Prostate gland (tissue), 2 donors: ENCODE results near the gene CREM. TPM values are rescaled to one million over a fixed set of nuclear protein-coding genes. Genes with fewer than 3 reads are reported as not detected.

ENCODE experiments used
- DNase-seq: peaks from one replicate; pipeline ENCODE4 v3.0.0-alpha.2; 2019; ENCODE audit warnings: low spot score
- H3K27ac ChIP-seq, 2 donors: fragments of 200-600 bp; sonication (generic); 2 replicates each; pipeline ENCODE4 v1.5.1; 2017 to 2019
- H3K27me3 ChIP-seq: fragments of 200-600 bp; sonication (generic); replicated peaks from 2 replicates; pipeline ENCODE4 v1.5.1; 2019; ENCODE audit not compliant: insufficient read depth
- H3K36me3 ChIP-seq, 2 donors: fragments of 200-600 bp; sonication (generic); 1 replicate in 1 of 2; 2 replicates in 1 of 2; pipeline versions ENCODE4 v1.5.1 to v1.8.1; 2017 to 2019
- H3K4me1 ChIP-seq: fragments of 200-600 bp; sonication (generic); replicated peaks from 2 replicates; pipeline ENCODE4 v1.5.1; 2019
- H3K4me3 ChIP-seq, 2 donors: fragments of 200-600 bp; sonication (generic); 2 replicates each; pipeline ENCODE4 v1.5.1; 2017 to 2019
- H3K9me3 ChIP-seq: fragments of 200-600 bp; sonication (generic); 2 replicates; pipeline ENCODE4 v1.5.1; 2017
- CTCF ChIP-seq, 4 experiments: fragments of 200-600 bp in 2 of 4; fragments of 450-650 bp in 2 of 4; sonication (generic) in 2 of 4; IDR thresholded peaks; 1 replicate in 3 of 4; 2 replicates in 1 of 4; pipeline ENCODE4 v1.5.1; 2016 to 2019; ENCODE audit warnings: antibody characterized with exemption in 4 of 4, mild to moderate bottlenecking in 2 of 4, moderate library complexity in 2 of 4
- POLR2A ChIP-seq: fragments of 450-650 bp; IDR thresholded peaks from one replicate; pipeline ENCODE4 v1.6.1; 2016; ENCODE audit warnings: antibody characterized with exemption, mild to moderate bottlenecking
- POLR2AphosphoS5 ChIP-seq: sonication (generic); formaldehyde crosslinking; IDR thresholded peaks from one replicate; pipeline ENCODE4 v1.6.1; 2017; ENCODE audit warnings: antibody characterized with exemption
- WGBS: methylation state at CpG from one replicate; pipeline ENCODE4 v1.1.5; 2018; 5-methylcytosine and 5-hydroxymethylcytosine counted together
- intact Hi-C: fragments of 100-400 bp; cut with DNase I; formaldehyde crosslinking; loops from one replicate; pipeline ENCODE4 v1.14.2; 2022
- total RNA-seq, 2 donors: library from RNA; depleted of rRNA; stranded (reverse); fragments of >200 nt; gene quantifications; one replicate each; pipeline ENCODE4 v1.1.0, GENCODE V29; 2016

Gene CREM
- total RNA-seq, 2 donors from 2014 or later: 25.5 to 75.3 TPM

GRCh38 chr10:35140727-35141126 is 14.1 kb downstream of the CREM start:
- WGBS: 68% methylated on average over 3 of the region's 3 CpGs
- Histone ChIP-seq H3K9me3 (no peaks in the 10 kb centered on the region), H3K36me3 (no peaks in the 10 kb centered on the region), H3K27ac (no peak overlapping the region), H3K27me3 (no peaks in the 10 kb centered on the region), H3K4me1 (no peaks in the 10 kb centered on the region), H3K4me3 (no peak overlapping the region)
- intact Hi-C loops: no loop called here
- DNase-seq: no peak
- TF ChIP-seq POLR2A (no peak), CTCF (IDR thresholded peaks at IDR 0.05) (no peak), POLR2AphosphoS5 (no peak)

- TF ChIP-seq POLR2AphosphoS5 (no peak), CTCF (IDR thresholded peaks at IDR 0.05) (no peak), POLR2A (no peak)
- no peak overlapping the region for H3K27ac ChIP-seq
- H3K9me3 ChIP-seq: no peaks in the 10 kb centered on the region
These were observed 23.7 kb downstream of the CREM start for GRCh38 chr10:35150308-35150707.

GRCh38 chr10:35152992-35153391 is 26.3 kb downstream of the CREM start:
- TF ChIP-seq CTCF (IDR thresholded peaks at IDR 0.05): no peak
- TF ChIP-seq POLR2A: no peak
- no peak for TF ChIP-seq POLR2AphosphoS5
- no peak overlapping the region for H3K27ac ChIP-seq
- no peak for DNase-seq
- no peak overlapping the region for H3K4me3 ChIP-seq
- H3K4me1 ChIP-seq: no peaks in the 10 kb centered on the region
- H3K27me3 ChIP-seq: no peaks in the 10 kb centered on the region
- WGBS: 86% methylated on average over 3 of the region's 3 CpGs
- intact Hi-C loops: no loop called here
- H3K9me3 ChIP-seq: no peaks in the 10 kb centered on the region
- H3K36me3 ChIP-seq: no peaks in the 10 kb centered on the region

More at GRCh38 chr10:35150308-35150707, 23.7 kb downstream of the CREM start:
- no peaks in the 10 kb centered on the region for H3K36me3 ChIP-seq
- DNase-seq: no peak
- intact Hi-C loops: no loop called here
- WGBS: 93% methylated on average over 6 of the region's 6 CpGs
- no peaks in the 10 kb centered on the region for H3K27me3 ChIP-seq
- no peaks in the 10 kb centered on the region for H3K4me1 ChIP-seq
- H3K4me3 ChIP-seq: no peak overlapping the region

GRCh38 chr10:35153716-35154115 is 27.1 kb downstream of the CREM start:
- 40% methylated on average over 4 of the region's 4 CpGs for WGBS
- TF ChIP-seq CTCF (IDR thresholded peaks at IDR 0.05): no peak
- TF ChIP-seq POLR2AphosphoS5: no peak
- TF ChIP-seq POLR2A: no peak
- Histone ChIP-seq H3K4me3 (no peak overlapping the region), H3K9me3 (no peaks in the 10 kb centered on the region), H3K36me3 (no peaks in the 10 kb centered on the region), H3K4me1 (no peaks in the 10 kb centered on the region), H3K27ac (no peak overlapping the region), H3K27me3 (no peaks in the 10 kb centered on the region)
- DNase-seq: no peak
- intact Hi-C loops: no loop called here

- intact Hi-C loops: no loop called here
- Histone ChIP-seq H3K4me3 (no peak overlapping the region), H3K27me3 (no peaks in the 10 kb centered on the region), H3K9me3 (no peaks in the 10 kb centered on the region), H3K4me1 (no peaks in the 10 kb centered on the region), H3K36me3 (no peaks in the 10 kb centered on the region), H3K27ac (no peak overlapping the region)
- 45% methylated on average over 1 of the region's 1 CpG for WGBS
- TF ChIP-seq POLR2AphosphoS5 (no peak), POLR2A (no peak), CTCF (IDR thresholded peaks at IDR 0.05) (no peak)
- DNase-seq: no peak
These were observed 34.1 kb downstream of the CREM start for GRCh38 chr10:35160743-35161142.
